HFFc6 (cell line): ENCODE results near the gene SH2D1B. TPM values are rescaled to one million over a fixed set of nuclear protein-coding genes. Genes with fewer than 3 reads are reported as not detected.

Experiments used
- DNase-seq: peaks from one replicate; pipeline ENCODE4 v3.0.0-alpha.2; 2018
- H3K27ac Mint-ChIP-seq: 2 replicates; pipeline ENCODE4 v1.8.0; 2020; ENCODE audit warnings: mild to moderate bottlenecking, mixed read lengths
- H3K27me3 Mint-ChIP-seq: 2 replicates; pipeline ENCODE4 v1.8.0; 2021; ENCODE audit warnings: mild to moderate bottlenecking, moderate library complexity, mixed read lengths; ENCODE audit not compliant: insufficient read depth
- H3K36me3 Mint-ChIP-seq: 2 replicates; pipeline ENCODE4 v1.8.0; 2021; ENCODE audit warnings: low read depth, mixed read lengths
- H3K4me1 Mint-ChIP-seq: 2 replicates; pipeline ENCODE4 v1.8.0; 2020; ENCODE audit warnings: low read depth, mixed read lengths
- H3K4me3 Mint-ChIP-seq: 2 replicates; pipeline ENCODE4 v1.8.0; 2020; ENCODE audit warnings: mild to moderate bottlenecking, moderate library complexity, mixed read lengths
- H3K9me3 Mint-ChIP-seq: 2 replicates; pipeline ENCODE4 v1.8.0; 2020; ENCODE audit warnings: mild to moderate bottlenecking, mixed read lengths
- CTCF ChIP-seq: fragments of 200-600 bp; sonication (generic); IDR thresholded peaks from 2 replicates; pipeline ENCODE4 v1.5.0; 2021; ENCODE audit warnings: antibody characterized with exemption, mild to moderate bottlenecking
- total RNA-seq, 6 experiments: library from RNA; stranded (reverse); fragmentation: NEBNext Ultra II Directional; extraction: Animal tissue kit (Norgen Biotek cat#: 25700); gene quantifications; 2 replicates in 1 of 6; 3 replicates in 5 of 6; pipeline ENCODE4 v1.2.3, GENCODE V29; 2021

Gene SH2D1B
- total RNA-seq, 6 experiments from 2014 or later: not detected

GRCh38 chr1:162376691-162377090 lies 35.2 kb downstream of the SH2D1B start, which contains the start of gene SPATA46:
SPATA46 (minus strand) TSS chr1:162376854; CDS start chr1:162376790, 64 bp downstream.
- no peaks in the 10 kb centered on the region for H3K36me3 Mint-ChIP-seq
- no peak for DNase-seq
- peaks cover 15% of the 10 kb centered on the region for H3K4me1 Mint-ChIP-seq
- H3K27me3 Mint-ChIP-seq: peaks cover 15% of the 10 kb centered on the region
- no peak for TF ChIP-seq CTCF
- H3K4me3 Mint-ChIP-seq: no peak within 1 kb of the TSS
- no peaks in the 10 kb centered on the region for H3K9me3 Mint-ChIP-seq
- no peak within 1 kb of the TSS for H3K27ac Mint-ChIP-seq

- TF ChIP-seq CTCF: no peak
- Mint-ChIP-seq H3K4me3 (no peak overlapping the region), H3K27ac (no peak overlapping the region), H3K36me3 (no peaks in the 10 kb centered on the region), H3K4me1 (peaks cover 18% of the 10 kb centered on the region), H3K27me3 (peaks cover 8% of the 10 kb centered on the region), H3K9me3 (no peaks in the 10 kb centered on the region)
- DNase-seq: no peak
Measured at GRCh38 chr1:162375463-162375862, 36.5 kb downstream of the SH2D1B start.

DNA sequence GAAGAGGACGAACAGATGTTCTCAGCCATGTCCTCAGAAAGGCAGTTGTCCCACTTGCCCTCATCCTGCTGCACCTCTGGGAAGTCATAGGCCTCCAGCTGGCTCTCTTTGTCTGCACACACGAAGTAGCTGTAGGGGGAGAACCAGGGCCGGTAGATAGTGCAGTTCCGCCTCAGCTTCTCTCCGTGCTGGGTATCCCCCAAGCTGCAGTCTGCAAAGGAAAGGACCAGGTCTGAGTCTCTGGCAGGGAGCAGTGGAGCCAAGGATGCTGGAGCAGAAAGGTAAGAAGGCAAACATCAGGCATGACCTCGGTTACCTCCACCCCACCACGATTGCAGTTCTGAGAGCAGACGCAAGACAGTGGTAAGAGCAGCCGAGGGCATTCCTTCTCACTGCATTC lies 37.5 kb downstream of the SH2D1B start:
- H3K4me1 Mint-ChIP-seq: peaks cover 18% of the 10 kb centered on the region
- no peak for DNase-seq
- H3K9me3 Mint-ChIP-seq: no peaks in the 10 kb centered on the region
- no peak for TF ChIP-seq CTCF
- peaks cover 7% of the 10 kb centered on the region for H3K27me3 Mint-ChIP-seq
- H3K27ac Mint-ChIP-seq: no peak overlapping the region
- H3K36me3 Mint-ChIP-seq: no peaks in the 10 kb centered on the region
- H3K4me3 Mint-ChIP-seq: no peak overlapping the region

- Mint-ChIP-seq H3K27me3 (peaks cover 7% of the 10 kb centered on the region), H3K4me3 (no peak overlapping the region), H3K27ac (peak overlapping the region; percentile 32; the same call in 1 of the 2 replicates), H3K36me3 (no peaks in the 10 kb centered on the region), H3K9me3 (no peaks in the 10 kb centered on the region), H3K4me1 (peaks cover 18% of the 10 kb centered on the region)
- DNase-seq: peak; percentile 71
- no peak for TF ChIP-seq CTCF
Measured at GRCh38 chr1:162373541-162374260, 38.2 kb downstream of the SH2D1B start.

GRCh38 chr1:162373072-162373427 lies 38.9 kb downstream of the SH2D1B start:
- Mint-ChIP-seq H3K27me3 (peaks cover 6% of the 10 kb centered on the region), H3K4me1 (peaks cover 18% of the 10 kb centered on the region), H3K27ac (no peak overlapping the region), H3K4me3 (no peak overlapping the region), H3K36me3 (no peaks in the 10 kb centered on the region), H3K9me3 (no peaks in the 10 kb centered on the region)
- TF ChIP-seq CTCF: no peak
- no peak for DNase-seq
